ENCODE measurements around the gene CNEP1R1. TPM values are rescaled to one million over a fixed set of nuclear protein-coding genes. Genes with fewer than 3 reads are reported as not detected.

The CNEP1R1 gene
- total and polyA plus RNA-seq, 2 experiments from 2014 or later, result 34.1 to 42.8 TPM

DNA sequence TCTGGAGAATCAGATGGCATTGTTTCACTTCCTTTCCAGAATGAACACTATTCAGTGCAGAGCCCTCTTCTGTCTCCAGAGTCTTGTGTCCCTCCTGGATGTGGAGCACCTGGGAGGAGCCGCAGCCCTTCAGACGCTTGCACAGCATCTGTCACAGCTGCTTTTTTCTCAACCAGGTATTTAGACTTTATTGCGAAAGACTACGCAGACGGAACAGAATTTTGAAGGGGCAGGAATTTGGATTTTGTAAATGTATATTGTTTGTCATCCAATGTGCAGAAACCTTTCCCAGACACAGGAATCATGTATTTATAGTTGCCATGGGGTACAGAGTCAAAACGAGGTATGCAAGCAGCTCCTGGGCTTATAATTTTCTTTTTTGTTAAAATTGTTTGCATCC is 61.2 kb downstream of the CNEP1R1 start:
- H3K36me3 ChIP-seq (ENCODE audit: low read depth), result peaks cover 34% of the 10 kb centered on the region; the same call in 1 of the 2 replicates
- in situ Hi-C loops (cut with MboI), result no loop called here
- WGBS, 2 experiments (ENCODE audit: low coverage in 1 of 2, low lambda C conversion rate in 2 of 2, missing lambda C conversion rate in 2 of 2), result 96 to 97% methylated on average over 6 of the region's 6 CpGs

More for the DNA sequence above, 61.2 kb downstream of the CNEP1R1 start:
- no peak for TF ChIP-seq EZH2phosphoT487 (IDR thresholded peaks at IDR 0.05; ENCODE audit: insufficient read depth, low read depth)
- TF ChIP-seq EZH2 (IDR thresholded peaks at IDR 0.05; ENCODE audit: insufficient read depth, poor library complexity, severe bottlenecking), result no peak
- Histone ChIP-seq H3K4me3 (no peak overlapping the region), H3K9me2 (ENCODE audit: insufficient read depth) (no peaks in the 10 kb centered on the region), H3K27me3 (replicated peaks; ENCODE audit: insufficient read depth) (no peaks in the 10 kb centered on the region), H3K4me2 (ENCODE audit: unreplicated experiment) (no peak overlapping the region), H3K4me1 (ENCODE audit: insufficient read depth) (no peaks in the 10 kb centered on the region), H3K79me2 (ENCODE audit: insufficient read depth) (peaks cover 36% of the 10 kb centered on the region), H3K27ac (no peak overlapping the region), H3F3A (ENCODE audit: insufficient read depth) (no peaks in the 10 kb centered on the region), H3K9ac (no peak overlapping the region), H3K9me3 (ENCODE audit: low read depth) (no peaks in the 10 kb centered on the region), H2AFZ (no peak overlapping the region), H4K20me1 (ENCODE audit: insufficient read depth) (no peaks in the 10 kb centered on the region)
- DNase-seq, result no peak

Small RNA genes lying within 50 kb of the gene (small RNA-seq; reads per million reads assigned to genes)
- gene RF00017 (ENCODE audit: low read depth, low replicate concordance), result not detected

Other genes with a start within 250 kb of the CNEP1R1 start
- 0.13 and 0.43 TPM in 2 replicates for gene ZNF423, start 169.1 kb upstream of the CNEP1R1 start, total RNA-seq (2014; rRNA removed; shearing (Covaris generic))
- gene ZNF423, start 169.1 kb upstream of the CNEP1R1 start, polyA plus RNA-seq (2016; fragmentation: Nextera tagmentation; extraction: Ambion mirVana), result 0.49 and 0.72 TPM in 2 replicates
- gene HEATR3, start 40.7 kb downstream of the CNEP1R1 start, total RNA-seq (2014; rRNA removed; shearing (Covaris generic)), result 17.8 and 25.1 TPM in 2 replicates
- 5.6 and 5.7 TPM in 2 replicates for gene HEATR3, start 40.7 kb downstream of the CNEP1R1 start, polyA plus RNA-seq (2016; fragmentation: Nextera tagmentation; extraction: Ambion mirVana)
- 12.6 and 16.7 TPM in 2 replicates for gene TENT4B, start 128.1 kb downstream of the CNEP1R1 start, total RNA-seq (2014; rRNA removed; shearing (Covaris generic))
- gene TENT4B, start 128.1 kb downstream of the CNEP1R1 start, polyA plus RNA-seq (2016; fragmentation: Nextera tagmentation; extraction: Ambion mirVana), result 7.4 and 7.8 TPM in 2 replicates
- 87.4 and 90.5 TPM in 2 replicates for gene ADCY7, start 241.3 kb downstream of the CNEP1R1 start, total RNA-seq (2014; rRNA removed; shearing (Covaris generic))
- 31.9 and 32.7 TPM in 2 replicates for gene ADCY7, start 241.3 kb downstream of the CNEP1R1 start, polyA plus RNA-seq (2016; fragmentation: Nextera tagmentation; extraction: Ambion mirVana)

Data from GM23248 (cell line).